ENCODE data around the gene DRG1. TPM values are rescaled to one million over a fixed set of nuclear protein-coding genes. Genes with fewer than 3 reads are reported as not detected.

The DRG1 gene
- total and polyA plus RNA-seq, 2 of the 4 experiments (the other 2 are of a cell fraction) = 54.8 to 141 TPM

GRCh38 chr22:31447337-31447736 lies 47.9 kb downstream of the DRG1 start:
- peaks cover 36% of the 10 kb centered on the region for H3K36me3 ChIP-seq (ENCODE audit: control insufficient read depth, insufficient read depth, low read length)

More at GRCh38 chr22:31447337-31447736, 47.9 kb downstream of the DRG1 start:
- H2BK5ac ChIP-seq (ENCODE audit: low read depth, low read length, poor library complexity, severe bottlenecking) = no peak overlapping the region
- no peak overlapping the region for H3K4me3 ChIP-seq (ENCODE audit: insufficient read depth, low read depth, low read length)
- H3K4ac ChIP-seq (ENCODE audit: low read depth, low read length) = no peak overlapping the region
- no peak overlapping the region for H3K18ac ChIP-seq (ENCODE audit: low read depth, low read length)
- no peak overlapping the region for H2AK9ac ChIP-seq (replicated peaks; ENCODE audit: low read depth, low read length, poor library complexity)
- no peak overlapping the region for H3K23ac ChIP-seq (ENCODE audit: low read depth, low read length)
- H3K9me3 ChIP-seq (ENCODE audit: control insufficient read depth, insufficient read depth, low read length) = no peaks in the 10 kb centered on the region
- H2AFZ ChIP-seq (replicated peaks; ENCODE audit: low read length, poor library complexity) = no peak overlapping the region
- H4K5ac ChIP-seq (ENCODE audit: low read depth, low read length) = no peak overlapping the region
- no peak overlapping the region for H2AK5ac ChIP-seq (ENCODE audit: low read depth, low read length)
- dilution Hi-C loops (cut with HindIII; ENCODE audit: low sequenced_read_pairs, unreplicated experiment) (no loop called here), in situ Hi-C loops (cut with MboI; ENCODE audit: low sequenced_read_pairs) (no loop called here), intact Hi-C loops (cut with micrococcal nuclease) (no loop called here)
- H3K79me1 ChIP-seq (ENCODE audit: low read depth in 1 of 2, low read length in 2 of 2) = peaks cover 19 to 23% of the 10 kb centered on the region in 2 experiments
- H2BK20ac ChIP-seq (ENCODE audit: low read depth, low read length) = no peak overlapping the region
- no TSS peak for BruUV-seq (replicated peaks)
- no peak overlapping the region for H3K56ac ChIP-seq (ENCODE audit: extremely low read depth, insufficient read depth, low read length)
- no peaks in the 10 kb centered on the region for H3K9me1 ChIP-seq (ENCODE audit: insufficient read depth, low read length)
- no peak for DNase-seq
- H3K27me3 ChIP-seq (ENCODE audit: control insufficient read depth, insufficient read depth, low read length) = no peaks in the 10 kb centered on the region
- POLR2A ChIA-PET (ENCODE audit: unreplicated experiment) = no interaction called here
- peaks cover 6% of the 10 kb centered on the region; the same call in 1 of the 2 replicates for H4K20me1 ChIP-seq (ENCODE audit: insufficient read depth, low read length)
- no peak overlapping the region for H2BK120ac ChIP-seq (ENCODE audit: low read depth, low read length)
- no peak overlapping the region for H3K9ac ChIP-seq (ENCODE audit: low read depth, low read length)
- no peaks in the 10 kb centered on the region for H3K4me1 ChIP-seq (ENCODE audit: control insufficient read depth, insufficient read depth, low read length)
- no peak overlapping the region for H3K14ac ChIP-seq (replicated peaks; ENCODE audit: low read depth, low read length)
- no peak overlapping the region for H3K27ac ChIP-seq (ENCODE audit: insufficient read depth, low read length)
- TF ChIP-seq CEBPB (IDR thresholded peaks at IDR 0.05; ENCODE audit: low read depth, low read length) (no peak), USF2 (IDR thresholded peaks at IDR 0.05; ENCODE audit: low read depth, low read length) (no peak), MAZ (IDR thresholded peaks at IDR 0.05; ENCODE audit: borderline replicate concordance, low read depth, low read length) (no peak), MXI1 (IDR thresholded peaks at IDR 0.05; ENCODE audit: borderline replicate concordance, low read depth, low read length) (no peak), MAFK (IDR thresholded peaks at IDR 0.05; ENCODE audit: low read depth, low read length) (no peak), RFX5 (IDR thresholded peaks at IDR 0.05; ENCODE audit: low read depth, low read length) (no peak), POLR2A (IDR thresholded peaks at IDR 0.05; ENCODE audit: low read depth, low read length) (no peak), RCOR1 (IDR thresholded peaks at IDR 0.05; ENCODE audit: insufficient replicate concordance, low read length) (no peak), BHLHE40 (IDR thresholded peaks at IDR 0.05; ENCODE audit: low read depth, low read length) (no peak), NFE2L2 (IDR thresholded peaks at IDR 0.05; ENCODE audit: low read depth, low read length) (no peak)
- TF ChIP-seq, protein P1, sequence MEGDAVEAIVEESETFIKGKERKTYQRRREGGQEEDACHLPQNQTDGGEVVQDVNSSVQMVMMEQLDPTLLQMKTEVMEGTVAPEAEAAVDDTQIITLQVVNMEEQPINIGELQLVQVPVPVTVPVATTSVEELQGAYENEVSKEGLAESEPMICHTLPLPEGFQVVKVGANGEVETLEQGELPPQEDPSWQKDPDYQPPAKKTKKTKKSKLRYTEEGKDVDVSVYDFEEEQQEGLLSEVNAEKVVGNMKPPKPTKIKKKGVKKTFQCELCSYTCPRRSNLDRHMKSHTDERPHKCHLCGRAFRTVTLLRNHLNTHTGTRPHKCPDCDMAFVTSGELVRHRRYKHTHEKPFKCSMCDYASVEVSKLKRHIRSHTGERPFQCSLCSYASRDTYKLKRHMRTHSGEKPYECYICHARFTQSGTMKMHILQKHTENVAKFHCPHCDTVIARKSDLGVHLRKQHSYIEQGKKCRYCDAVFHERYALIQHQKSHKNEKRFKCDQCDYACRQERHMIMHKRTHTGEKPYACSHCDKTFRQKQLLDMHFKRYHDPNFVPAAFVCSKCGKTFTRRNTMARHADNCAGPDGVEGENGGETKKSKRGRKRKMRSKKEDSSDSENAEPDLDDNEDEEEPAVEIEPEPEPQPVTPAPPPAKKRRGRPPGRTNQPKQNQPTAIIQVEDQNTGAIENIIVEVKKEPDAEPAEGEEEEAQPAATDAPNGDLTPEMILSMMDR (conservative IDR thresholded peaks at IDR 0.05; ENCODE audit: low read depth, low read length) = no peak
- H3K4me2 ChIP-seq (ENCODE audit: low read depth, low read length) = no peak overlapping the region
- H2BK15ac ChIP-seq (ENCODE audit: low read depth, low read length) = no peak overlapping the region
- CTCF ChIA-PET = interaction anchor here (0.5 kb wide), 1 partner anchor 340 kb away, joined by 3 read pairs; the partner anchor contains the start of gene SELENOM
- no peak overlapping the region for H4K91ac ChIP-seq (ENCODE audit: insufficient read depth, low read depth, low read length)
- WGBS, 2 experiments (ENCODE audit: extremely low coverage in 2 of 2, insufficient read length in 1 of 2) = no CpG with 5 or more reads among the region's 3 CpGs
- ATAC-seq (ENCODE audit: low read depth) = no peak
- H4K8ac ChIP-seq (ENCODE audit: low read depth in 2 of 2, low read length in 2 of 2) = no peak overlapping the region
